ENCODE results near the gene PRKN.

The PRKN gene

DNA sequence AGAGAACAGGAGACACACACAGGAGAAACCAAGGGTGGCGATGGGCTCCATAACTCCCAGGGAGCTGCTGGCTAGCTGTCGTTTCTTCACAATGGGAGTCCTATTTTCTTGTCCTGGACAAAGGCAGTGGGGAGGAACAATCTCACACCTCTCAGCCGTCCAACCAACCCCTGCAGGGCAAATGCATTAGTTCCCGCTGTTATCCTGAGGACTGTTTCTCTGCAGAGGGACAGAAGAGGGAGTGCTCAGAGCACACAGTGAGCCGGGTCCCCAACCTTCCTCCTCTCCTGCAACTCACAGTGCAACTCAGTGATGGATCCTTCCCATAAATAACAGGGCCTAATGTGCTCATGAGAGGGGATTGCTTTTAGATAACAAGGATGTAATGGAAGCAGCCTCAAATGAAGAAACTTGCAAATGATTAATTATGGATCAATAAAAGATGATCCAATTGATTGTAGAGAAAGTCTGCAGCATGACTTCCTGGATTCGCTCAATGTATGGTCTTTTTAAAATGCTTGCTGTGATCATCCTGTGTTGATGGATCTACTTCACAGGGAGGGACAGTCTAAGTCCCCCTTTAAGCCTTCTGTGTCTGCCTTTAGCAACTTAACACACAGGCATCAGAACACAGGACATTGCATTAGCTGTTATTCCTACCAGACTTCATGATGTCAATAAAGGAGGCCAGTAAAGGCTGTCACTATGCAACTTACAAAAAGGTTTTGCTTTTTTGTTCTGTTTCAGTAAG lies 1000.3 kb downstream of the PRKN start:
- TF ChIP-seq, protein P1, sequence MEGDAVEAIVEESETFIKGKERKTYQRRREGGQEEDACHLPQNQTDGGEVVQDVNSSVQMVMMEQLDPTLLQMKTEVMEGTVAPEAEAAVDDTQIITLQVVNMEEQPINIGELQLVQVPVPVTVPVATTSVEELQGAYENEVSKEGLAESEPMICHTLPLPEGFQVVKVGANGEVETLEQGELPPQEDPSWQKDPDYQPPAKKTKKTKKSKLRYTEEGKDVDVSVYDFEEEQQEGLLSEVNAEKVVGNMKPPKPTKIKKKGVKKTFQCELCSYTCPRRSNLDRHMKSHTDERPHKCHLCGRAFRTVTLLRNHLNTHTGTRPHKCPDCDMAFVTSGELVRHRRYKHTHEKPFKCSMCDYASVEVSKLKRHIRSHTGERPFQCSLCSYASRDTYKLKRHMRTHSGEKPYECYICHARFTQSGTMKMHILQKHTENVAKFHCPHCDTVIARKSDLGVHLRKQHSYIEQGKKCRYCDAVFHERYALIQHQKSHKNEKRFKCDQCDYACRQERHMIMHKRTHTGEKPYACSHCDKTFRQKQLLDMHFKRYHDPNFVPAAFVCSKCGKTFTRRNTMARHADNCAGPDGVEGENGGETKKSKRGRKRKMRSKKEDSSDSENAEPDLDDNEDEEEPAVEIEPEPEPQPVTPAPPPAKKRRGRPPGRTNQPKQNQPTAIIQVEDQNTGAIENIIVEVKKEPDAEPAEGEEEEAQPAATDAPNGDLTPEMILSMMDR (IDR thresholded peaks at IDR 0.05) = no peak

DNA sequence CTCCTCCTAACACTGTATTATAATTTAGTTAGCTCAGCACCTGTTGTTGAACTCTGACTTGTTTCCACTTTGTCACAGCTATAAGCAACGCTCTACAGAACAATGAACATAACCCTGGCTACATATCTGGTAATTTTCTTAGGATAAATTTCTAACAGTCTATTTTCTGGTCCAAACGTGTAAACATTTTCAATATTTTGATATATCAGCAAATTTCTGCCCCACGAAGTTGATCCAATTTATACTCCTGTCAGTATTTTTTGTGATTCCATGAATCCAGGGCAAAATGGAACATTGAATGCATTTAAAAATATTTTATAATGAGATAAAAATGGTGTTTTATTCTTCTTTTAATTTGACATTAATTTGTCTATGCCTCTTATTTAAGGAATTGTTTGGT lies 1005.2 kb downstream of the PRKN start:
- TF ChIP-seq, protein P1 (IDR thresholded peaks at IDR 0.05) = no peak

DNA sequence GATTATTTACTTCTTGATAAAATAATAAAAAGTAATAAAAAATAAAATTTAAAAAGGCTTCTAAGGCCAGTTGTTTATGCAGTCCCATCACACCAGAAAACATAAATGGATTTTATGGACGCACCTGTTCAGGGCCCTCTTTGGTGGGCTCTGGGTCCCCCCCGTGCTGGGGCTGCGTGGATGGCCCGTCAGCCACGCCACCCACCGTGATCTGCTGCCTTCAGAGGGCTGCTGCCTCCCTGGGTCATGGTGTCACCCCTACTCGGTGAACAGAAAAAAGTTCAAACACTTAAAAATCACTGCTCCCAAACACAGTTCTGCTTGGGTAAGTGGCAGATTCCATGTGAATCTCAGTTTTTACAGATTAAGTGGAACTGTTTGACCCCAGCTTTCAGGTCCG lies 1006.1 kb downstream of the PRKN start:
- TF ChIP-seq, protein P1 (IDR thresholded peaks at IDR 0.05) = no peak

DNA sequence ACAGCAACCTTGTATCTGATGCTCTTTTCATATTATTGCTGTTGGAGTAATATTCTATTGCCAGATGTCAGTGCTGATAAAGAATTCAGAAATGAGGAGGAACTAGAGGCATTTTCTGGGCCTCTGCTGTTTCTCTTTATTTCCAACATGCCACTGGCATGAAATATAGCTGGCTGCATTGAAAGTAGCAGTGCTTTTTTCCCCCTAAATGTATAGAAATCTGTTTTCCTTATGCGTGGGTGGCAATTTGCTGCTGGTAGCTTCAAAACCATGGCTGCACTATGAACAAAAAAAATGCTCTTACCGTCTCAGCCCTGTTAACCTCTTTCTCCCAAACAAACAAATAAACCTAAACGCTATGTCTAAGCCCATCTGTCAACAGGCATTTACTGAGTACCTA lies 1011.4 kb downstream of the PRKN start:
- TF ChIP-seq, protein P1 (IDR thresholded peaks at IDR 0.05) = no peak

DNA sequence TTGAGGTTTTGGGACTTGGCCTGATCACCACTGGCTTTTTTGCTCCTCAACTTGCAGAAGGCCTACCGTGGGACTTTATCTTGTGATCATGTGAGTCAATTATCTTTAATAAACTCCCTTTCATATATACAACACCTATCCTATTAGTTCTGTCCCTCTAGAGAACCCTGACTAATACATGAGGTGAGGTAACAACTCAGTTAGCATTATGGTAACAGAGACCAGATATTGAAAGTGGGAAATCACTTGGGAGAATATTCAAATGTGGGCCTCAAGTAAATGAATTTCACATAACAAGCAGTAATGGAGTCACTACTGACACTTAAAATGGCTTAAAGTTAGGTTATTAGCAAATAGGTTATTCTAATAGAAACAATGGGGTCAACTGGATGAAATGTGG lies 1015.6 kb downstream of the PRKN start:
- TF ChIP-seq, protein P1 (IDR thresholded peaks at IDR 0.05) = no peak

DNA sequence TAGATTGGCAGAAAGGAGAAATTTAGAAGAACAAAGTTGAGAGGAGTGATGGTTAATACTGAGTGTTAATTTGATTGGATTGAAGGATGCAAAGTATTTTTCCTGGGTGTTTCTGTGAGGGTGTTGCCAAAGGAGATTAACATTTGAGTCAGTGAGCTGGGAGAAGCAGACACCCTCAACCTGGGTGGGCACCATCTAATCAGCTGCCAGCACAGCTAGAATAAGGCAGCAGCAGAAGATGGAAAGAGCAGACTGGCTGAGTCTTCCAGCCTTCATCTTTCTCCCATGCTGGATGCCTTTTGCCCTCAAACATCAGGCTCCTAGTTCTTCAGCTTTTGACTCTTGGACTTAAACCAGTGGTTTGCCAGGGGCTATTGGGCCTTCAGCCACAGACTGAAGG lies 1016.1 kb downstream of the PRKN start:
- TF ChIP-seq, protein P1 (IDR thresholded peaks at IDR 0.05) = no peak

DNA sequence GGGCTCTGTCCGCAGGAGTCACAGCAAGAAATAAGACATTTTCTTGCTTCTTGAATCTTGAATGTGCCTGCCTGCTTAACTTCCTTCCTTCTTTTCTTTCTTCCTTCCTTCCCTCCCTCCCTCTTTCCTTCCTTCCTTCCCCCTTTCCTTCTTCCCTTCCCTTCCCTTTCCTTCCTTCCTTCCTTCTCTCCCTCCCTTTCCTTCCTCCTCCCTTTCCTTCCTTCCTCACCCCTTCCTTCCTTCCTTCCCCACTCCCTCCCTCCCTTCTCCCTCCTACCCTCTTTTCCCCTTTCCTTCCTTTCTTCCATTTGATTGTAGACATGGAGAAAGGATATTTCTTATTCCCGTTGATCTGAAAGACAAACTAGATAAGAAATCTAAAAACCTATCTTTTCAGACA lies 1016.9 kb downstream of the PRKN start:
- TF ChIP-seq, protein P1 (IDR thresholded peaks at IDR 0.05) = no peak

DNA sequence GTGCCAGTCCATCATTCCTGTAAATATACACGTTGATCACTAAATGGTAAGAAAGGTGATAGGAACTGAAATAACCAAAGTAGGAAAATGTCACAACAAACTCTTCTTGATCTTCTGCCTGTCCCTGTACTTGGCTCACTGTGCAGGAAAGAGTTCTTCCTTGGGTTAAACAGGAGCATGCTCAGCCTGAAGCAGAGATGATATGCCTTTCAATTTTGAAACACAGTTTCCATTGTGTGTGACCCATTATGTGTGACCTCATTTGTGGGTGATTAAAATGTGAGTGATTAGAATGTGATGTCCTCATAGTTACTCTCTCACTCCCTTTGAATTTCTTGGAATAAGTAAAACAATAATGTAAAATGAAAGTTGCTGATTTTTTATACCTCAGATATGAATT lies 1026.5 kb downstream of the PRKN start:
- TF ChIP-seq, protein P1 (IDR thresholded peaks at IDR 0.05) = no peak

All from LNCAP (cell line).